HEK293 (cell line): ENCODE results near the gene CAGE1.
A peak's percentile ranks its signal among the peaks of the same experiment; 100 is the strongest.

Experiments used
- CTCF ChIA-PET: fragments of 350-600 bp; formaldehyde crosslinking; extraction: SDS; loops from one replicate; lab custom pipeline; 2021; ENCODE audit warnings: antibody characterized with exemption; lab: Yijun Ruan, JAX
- POLR2A ChIA-PET: fragments of 300-600 bp; formaldehyde crosslinking; extraction: SDS; loops from one replicate; lab custom pipeline; 2020; ENCODE audit warnings: antibody characterized with exemption, inconsistent platforms; lab: Yijun Ruan, JAX
- H3K27ac ChIP-seq: fragments of 200-500 bp; sonication (Bioruptor generic); 2 replicates; pipeline ENCODE4 v1.5.1; 2014; ENCODE audit warnings: low read depth, low read length, control low read depth, inconsistent platforms; ENCODE audit errors: extremely low read depth
- H3K36me3 ChIP-seq, 2 experiments: fragments of 200-500 bp in 1 of 2; sonication (Bioruptor generic) in 1 of 2; 1 replicate in 1 of 2; 2 replicates in 1 of 2; pipeline ENCODE4 v1.5.1; 2014 to 2017; ENCODE audit warnings: inconsistent platforms in 2 of 2, low read length in 2 of 2; ENCODE audit not compliant: control insufficient read depth in 2 of 2, insufficient read depth in 1 of 2
- H3K4me1 ChIP-seq: fragments of 200-500 bp; sonication (Bioruptor generic); 2 replicates; pipeline ENCODE4 v1.5.1; 2014; ENCODE audit warnings: mild to moderate bottlenecking, low read length, inconsistent platforms; ENCODE audit not compliant: control insufficient read depth, insufficient read depth
- H3K4me3 ChIP-seq: 2 replicates; pipeline ENCODE4 v1.5.1; 2011; ENCODE audit warnings: low read depth, mild to moderate bottlenecking, control low read depth, low read length, moderate library complexity
- H3K9me3 ChIP-seq: fragments of 200-500 bp; sonication (Bioruptor generic); 2 replicates; pipeline ENCODE4 v1.5.1; 2014; ENCODE audit warnings: low read depth, low read length, inconsistent platforms; ENCODE audit not compliant: control insufficient read depth, insufficient read depth
- EGR2 ChIP-seq: fragments of 450-650 bp; formaldehyde crosslinking; IDR thresholded peaks from 2 replicates; pipeline ENCODE4 v1.5.1; 2016; ENCODE audit warnings: low read depth, missing biosample characterization, missing genetic modification characterization
- IKZF3 ChIP-seq: fragments of 450-650 bp; IDR thresholded peaks from 2 replicates; pipeline ENCODE4 v1.5.0; 2018; ENCODE audit warnings: missing biosample characterization, mild to moderate bottlenecking, missing genetic modification characterization, moderate library complexity
- PRDM10 ChIP-seq: fragments of 450-650 bp; formaldehyde crosslinking; IDR thresholded peaks from 2 replicates; pipeline ENCODE4 v1.5.1; 2016; ENCODE audit warnings: missing biosample characterization, missing genetic modification characterization
- ZBTB49 ChIP-seq: fragments of 450-650 bp; formaldehyde crosslinking; IDR thresholded peaks from 2 replicates; pipeline ENCODE4 v1.5.1; 2016; ENCODE audit warnings: missing biosample characterization, missing genetic modification characterization, low read depth
- ZNF121 ChIP-seq: fragments of 450-650 bp; formaldehyde crosslinking; IDR thresholded peaks from 2 replicates; pipeline ENCODE4 v1.5.1; 2016; ENCODE audit warnings: missing biosample characterization, missing genetic modification characterization
- ZNF132 ChIP-seq: fragments of 450-650 bp; formaldehyde crosslinking; IDR thresholded peaks from 2 replicates; pipeline ENCODE4 v1.5.1; 2017; ENCODE audit warnings: missing biosample characterization, missing genetic modification characterization, borderline replicate concordance
- ZNF2 ChIP-seq: fragments of 450-650 bp; formaldehyde crosslinking; IDR thresholded peaks from 2 replicates; pipeline ENCODE4 v1.5.1; 2016; ENCODE audit warnings: missing biosample characterization, missing genetic modification characterization
- ZNF394 ChIP-seq: fragments of 450-650 bp; formaldehyde crosslinking; IDR thresholded peaks from 2 replicates; pipeline ENCODE4 v1.5.1; 2016; ENCODE audit warnings: missing biosample characterization, missing genetic modification characterization, mild to moderate bottlenecking, moderate library complexity, borderline replicate concordance
- ZNF548 ChIP-seq: fragments of 450-650 bp; formaldehyde crosslinking; IDR thresholded peaks from 2 replicates; pipeline ENCODE4 v1.5.1; 2016; ENCODE audit warnings: missing biosample characterization, missing genetic modification characterization
- ZNF555 ChIP-seq: fragments of 450-650 bp; formaldehyde crosslinking; conservative IDR thresholded peaks from 2 replicates; pipeline ENCODE4 v1.5.1; 2017; ENCODE audit warnings: missing biosample characterization, mild to moderate bottlenecking, missing genetic modification characterization, inconsistent platforms
- ZNF658 ChIP-seq: fragments of 450-650 bp; formaldehyde crosslinking; IDR thresholded peaks from 2 replicates; pipeline ENCODE4; 2016; ENCODE audit warnings: missing biosample characterization, missing genetic modification characterization
- ZNF707 ChIP-seq: fragments of 450-650 bp; formaldehyde crosslinking; IDR thresholded peaks from 2 replicates; pipeline ENCODE4 v1.5.1; 2016; ENCODE audit warnings: missing biosample characterization, missing genetic modification characterization
- ZNF777 ChIP-seq: fragments of 450-650 bp; formaldehyde crosslinking; IDR thresholded peaks from 2 replicates; pipeline ENCODE4 v1.5.1; 2017; ENCODE audit warnings: missing biosample characterization, missing genetic modification characterization, borderline replicate concordance
- ZNF785 ChIP-seq: fragments of 450-650 bp; formaldehyde crosslinking; IDR thresholded peaks from 2 replicates; pipeline ENCODE4 v1.5.1; 2016; ENCODE audit warnings: missing biosample characterization, missing genetic modification characterization
- TF ChIP-seq, protein P1 (sequence below): fragments of 450-650 bp; formaldehyde crosslinking; IDR thresholded peaks from 2 replicates; pipeline ENCODE4 v1.5.1; 2016; ENCODE audit warnings: missing biosample characterization, missing genetic modification characterization

The CAGE1 gene

DNA sequence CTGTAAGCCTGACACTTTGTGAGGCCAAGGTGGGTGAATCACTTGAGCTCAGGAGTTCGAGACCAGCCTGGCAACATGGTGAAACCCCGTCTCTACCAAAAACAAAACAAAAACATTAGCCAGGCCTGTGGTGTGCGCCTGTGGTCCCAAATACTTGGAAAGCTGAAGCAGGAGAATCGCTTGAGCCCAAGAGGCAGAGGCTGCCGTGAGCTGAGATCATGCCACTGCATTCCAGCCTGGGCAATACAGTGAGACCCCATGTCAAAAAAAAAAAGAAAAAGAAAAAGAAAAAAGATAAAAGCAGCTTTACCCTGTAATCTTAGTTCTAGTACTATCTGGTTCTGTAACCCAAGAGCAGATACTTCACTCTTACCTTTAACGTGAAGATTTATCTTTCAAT, 104.1 kb downstream of the CAGE1 start:
- Histone ChIP-seq H3K36me3 (peaks cover 13 to 64% of the 10 kb centered on the region in 2 experiments; a peak in 2 of 3 replicates), H3K4me3 (no peak overlapping the region), H3K9me3 (no peaks in the 10 kb centered on the region), H3K4me1 (no peaks in the 10 kb centered on the region), H3K27ac (no peak overlapping the region)
- TF ChIP-seq ZNF121 (tag by site-specific recombination): peak; percentile 74
- no peak for TF ChIP-seq ZNF707 (tag by site-specific recombination)
- POLR2A ChIA-PET: interaction anchor here (0.7 kb wide), 2 partner anchors 87 to 105 kb away, joined by 3 read pairs; partner anchors contain the start of genes CAGE1 and RIOK1
- CTCF ChIA-PET: interaction anchor here (0.8 to 5.7 kb wide), 3 partner anchors 9 to 52 kb away, joined by 3 to 55 read pairs (median 6); no protein-coding TSS in a partner anchor

DNA sequence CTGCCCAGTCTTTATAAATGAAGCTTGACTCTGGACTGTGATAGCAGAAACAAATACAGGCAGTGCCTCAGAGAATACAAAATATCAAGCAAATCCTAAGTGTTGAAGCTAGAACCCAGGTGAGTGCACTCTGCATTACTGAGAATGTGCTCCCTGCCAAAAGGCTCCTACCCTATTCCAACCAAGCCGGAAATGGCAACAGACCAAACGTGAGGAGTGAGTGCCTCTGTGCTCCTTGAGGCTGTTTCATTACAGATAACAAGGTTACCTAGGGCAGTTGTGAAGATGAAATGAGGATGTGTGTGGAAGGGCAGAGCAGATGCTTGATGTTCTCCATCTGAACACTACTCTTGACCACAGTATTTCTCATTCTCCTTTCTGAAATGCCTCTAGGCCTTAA, 105.9 kb downstream of the CAGE1 start:
- Histone ChIP-seq H3K4me1 (no peaks in the 10 kb centered on the region), H3K36me3 (peaks cover 4 to 46% of the 10 kb centered on the region in 2 experiments; a peak in 1 of 3 replicates), H3K9me3 (no peaks in the 10 kb centered on the region), H3K27ac (no peak overlapping the region), H3K4me3 (no peak overlapping the region)
- ChIA-PET CTCF (interaction anchor here (0.7 to 1.2 kb wide), 3 partner anchors 8 to 320 kb away, joined by 3 to 7 read pairs (median 3); no protein-coding TSS in a partner anchor), POLR2A (no interaction called here)
- TF ChIP-seq EGR2 (no peak), ZNF2 (tag by site-specific recombination) (no peak), IKZF3 (tag by site-specific recombination) (no peak), ZNF658 (tag by site-specific recombination) (no peak), ZNF777 (no peak), ZNF555 (tag by site-specific recombination) (no peak), ZNF785 (tag by site-specific recombination) (no peak), PRDM10 (tag by site-specific recombination) (no peak), ZNF394 (tag by site-specific recombination) (no peak), ZNF132 (tag by site-specific recombination) (no peak), ZNF548 (tag by site-specific recombination) (no peak), ZBTB49 (no peak)
- TF ChIP-seq, protein P1, sequence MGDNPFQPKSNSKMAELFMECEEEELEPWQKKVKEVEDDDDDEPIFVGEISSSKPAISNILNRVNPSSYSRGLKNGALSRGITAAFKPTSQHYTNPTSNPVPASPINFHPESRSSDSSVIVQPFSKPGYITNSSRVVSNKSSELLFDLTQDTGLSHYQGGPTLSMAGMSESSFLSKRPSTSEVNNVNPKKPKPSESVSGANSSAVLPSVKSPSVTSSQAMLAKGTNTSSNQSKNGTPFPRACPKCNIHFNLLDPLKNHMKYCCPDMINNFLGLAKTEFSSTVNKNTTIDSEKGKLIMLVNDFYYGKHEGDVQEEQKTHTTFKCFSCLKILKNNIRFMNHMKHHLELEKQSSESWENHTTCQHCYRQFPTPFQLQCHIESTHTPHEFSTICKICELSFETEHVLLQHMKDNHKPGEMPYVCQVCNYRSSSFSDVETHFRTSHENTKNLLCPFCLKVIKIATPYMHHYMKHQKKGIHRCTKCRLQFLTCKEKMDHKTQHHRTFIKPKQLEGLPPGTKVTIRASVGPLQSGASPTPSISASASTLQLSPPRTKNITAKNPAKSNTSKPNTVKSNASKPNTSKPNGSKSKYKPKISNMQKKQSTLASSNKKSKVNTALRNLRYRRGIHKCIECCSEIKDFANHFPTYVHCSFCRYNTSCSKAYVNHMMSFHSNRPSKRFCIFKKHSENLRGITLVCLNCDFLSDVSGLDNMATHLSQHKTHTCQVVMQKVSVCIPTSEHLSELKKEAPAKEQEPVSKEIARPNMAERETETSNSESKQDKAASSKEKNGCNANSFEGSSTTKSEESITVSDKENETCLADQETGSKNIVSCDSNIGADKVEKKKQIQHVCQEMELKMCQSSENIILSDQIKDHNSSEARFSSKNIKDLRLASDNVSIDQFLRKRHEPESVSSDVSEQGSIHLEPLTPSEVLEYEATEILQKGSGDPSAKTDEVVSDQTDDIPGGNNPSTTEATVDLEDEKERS (tag by site-specific recombination): no peak
